K562 (cell line): ENCODE measurements around the gene SLC5A10. TPM values are rescaled to one million over a fixed set of nuclear protein-coding genes. Genes with fewer than 3 reads are reported as not detected.
A peak's percentile ranks its signal among the peaks of the same experiment; 100 is the strongest.

Experiments
- BRF1 ChIP-seq: IDR thresholded peaks from 3 replicates; pipeline ENCODE4 v1.6.1; 2011; ENCODE audit warnings: borderline replicate concordance, mild to moderate bottlenecking; ENCODE audit not compliant: insufficient read length; ENCODE audit errors: extremely low read depth
- CBFA2T3 ChIP-seq: fragments of 450-650 bp; IDR thresholded peaks from 2 replicates; pipeline ENCODE4 v1.6.1; 2017
- DDX20 ChIP-seq: fragments of 450-650 bp; IDR thresholded peaks from 2 replicates; pipeline ENCODE4 v1.6.1; 2016; ENCODE audit warnings: missing genetic modification characterization, low read depth, mild to moderate bottlenecking, missing compliant biosample characterization, moderate library complexity
- ETV1 ChIP-seq: fragments of 450-650 bp; conservative IDR thresholded peaks from 2 replicates; pipeline ENCODE4 v1.6.1; 2016; ENCODE audit warnings: missing genetic modification characterization, control low read depth, low read depth, missing compliant biosample characterization
- HCFC1 ChIP-seq: IDR thresholded peaks from 2 replicates; pipeline ENCODE4 v1.6.1; 2012; ENCODE audit warnings: low read depth, low read length, improper control_type of control experiment
- KHSRP ChIP-seq: fragments of 450-650 bp; IDR thresholded peaks from 2 replicates; pipeline ENCODE4 v1.6.1; 2017
- MXI1 ChIP-seq: IDR thresholded peaks from 2 replicates; pipeline ENCODE4 v1.6.1; 2011; ENCODE audit warnings: low read depth, mild to moderate bottlenecking, improper control_type of control experiment, low read length
- ZNF140 ChIP-seq: fragments of 250-450 bp; sonication (Bioruptor Pico); IDR thresholded peaks from 2 replicates; pipeline ENCODE4 v1.8.0; 2021; ENCODE audit warnings: moderate library complexity, mild to moderate bottlenecking, inconsistent platforms
- ZNF165 ChIP-seq: fragments of 250-450 bp; sonication (Bioruptor Pico); IDR thresholded peaks from 2 replicates; pipeline ENCODE4 v1.4.0; 2020; ENCODE audit warnings: borderline replicate concordance
- polyA plus RNA-seq, 8 experiments: library from polyadenylated mRNA; depleted of rRNA in 4 of 8; stranded (reverse) in 5 of 8; unstranded in 3 of 8; fragments of >200 nt; fragmentation: Nextera tagmentation in 2 of 8; fragmentation: Illumina TruSeq in 1 of 8; extraction: Ambion mirVana in 2 of 8; extraction: Trizol in 1 of 8; gene quantifications; 2 replicates each; pipeline versions ENCODE4 v1.2.1 to v1.2.3, GENCODE V29; 2011 to 2014; ENCODE audit warnings: inconsistent platforms in 1 of 8, missing spikeins in 1 of 8
- total RNA-seq, 7 experiments: library from RNA; depleted of rRNA in 6 of 7; stranded (reverse); fragments of >200 nt in 6 of 7; fragmentation: Illumina TruSeq in 2 of 7; extraction: Trizol in 2 of 7; gene quantifications; 2 replicates each; pipeline versions ENCODE4 v1.2.1 to v1.2.3, GENCODE V29; 2011 to 2021; ENCODE audit warnings: low replicate concordance in 1 of 7
- TF ChIP-seq, protein P1 (sequence below): fragments of 450-650 bp; IDR thresholded peaks from 2 replicates; pipeline ENCODE4 v1.6.1; 2018; ENCODE audit not compliant: partially characterized antibody
- TF ChIP-seq, protein P2 (sequence below): sonication (generic); formaldehyde crosslinking; IDR thresholded peaks from 2 replicates; pipeline ENCODE4 v1.8.0; 2022; ENCODE audit warnings: mild to moderate bottlenecking, missing genetic modification reagents
- TF ChIP-seq, protein P3 (sequence below): fragments of 150-350 bp; IDR thresholded peaks from 2 replicates; pipeline ENCODE4 v1.6.1; 2014; ENCODE audit warnings: low read depth, mild to moderate bottlenecking, low read length, borderline replicate concordance

SLC5A10 gene
- total and polyA plus RNA-seq, 9 of the 15 experiments (the other 6 are each of a cell fraction or from before 2014, with no cell fraction given) = 0.03 to 0.09 (median 0.03) TPM; not detected in 5

DNA sequence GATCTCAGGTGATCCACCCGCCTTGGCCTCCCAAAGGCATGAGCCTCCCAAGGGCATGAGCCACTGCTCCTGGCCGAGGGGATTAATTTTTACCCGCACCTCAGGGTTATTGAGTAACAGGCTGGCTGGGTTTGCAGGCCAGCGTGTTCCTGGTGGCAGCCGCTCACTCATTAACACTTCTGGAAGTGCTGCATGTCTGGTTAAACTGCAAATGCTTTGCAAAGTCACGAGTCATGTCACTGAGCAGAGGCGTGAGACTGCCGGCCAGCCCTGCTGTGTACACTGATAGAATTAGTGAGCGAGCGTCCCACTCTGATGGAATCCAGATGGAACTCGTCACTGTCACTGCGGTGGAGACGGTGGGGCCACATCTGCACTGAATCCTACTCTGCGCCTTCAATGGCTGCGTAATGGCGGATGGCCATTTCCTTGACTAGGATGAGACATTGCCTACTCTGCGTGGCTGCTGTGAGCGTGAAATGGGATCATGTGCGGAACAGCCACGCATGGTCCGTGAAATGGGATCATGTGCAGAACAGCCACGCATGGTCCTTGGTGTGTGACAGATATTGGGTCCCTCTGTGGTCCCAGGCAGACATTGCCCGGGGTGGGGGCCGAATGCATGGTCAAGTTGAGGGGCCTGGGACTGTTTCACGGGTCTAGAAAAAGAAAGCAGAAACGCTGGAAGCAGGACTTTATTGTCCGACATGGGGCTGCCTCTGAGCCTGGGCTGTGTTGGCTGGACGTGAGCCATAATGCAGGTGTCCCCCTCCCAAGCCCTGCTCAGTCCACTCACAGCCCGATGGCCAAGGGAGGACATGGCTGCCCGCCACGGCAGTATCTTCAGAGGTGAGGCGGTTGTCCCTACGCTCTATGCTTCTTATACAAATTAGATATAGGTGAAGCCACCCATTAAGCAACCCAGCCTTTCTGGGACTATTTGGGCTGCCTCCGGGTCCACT is 740 bp upstream of the SLC5A10 start (continued):
- TF ChIP-seq ZNF165 (CRISPR knock-in tag) = no peak
- no peak for TF ChIP-seq ETV1 (tag)
- TF ChIP-seq HCFC1 = no peak
- TF ChIP-seq DDX20 = no peak
- TF ChIP-seq, protein P1, sequence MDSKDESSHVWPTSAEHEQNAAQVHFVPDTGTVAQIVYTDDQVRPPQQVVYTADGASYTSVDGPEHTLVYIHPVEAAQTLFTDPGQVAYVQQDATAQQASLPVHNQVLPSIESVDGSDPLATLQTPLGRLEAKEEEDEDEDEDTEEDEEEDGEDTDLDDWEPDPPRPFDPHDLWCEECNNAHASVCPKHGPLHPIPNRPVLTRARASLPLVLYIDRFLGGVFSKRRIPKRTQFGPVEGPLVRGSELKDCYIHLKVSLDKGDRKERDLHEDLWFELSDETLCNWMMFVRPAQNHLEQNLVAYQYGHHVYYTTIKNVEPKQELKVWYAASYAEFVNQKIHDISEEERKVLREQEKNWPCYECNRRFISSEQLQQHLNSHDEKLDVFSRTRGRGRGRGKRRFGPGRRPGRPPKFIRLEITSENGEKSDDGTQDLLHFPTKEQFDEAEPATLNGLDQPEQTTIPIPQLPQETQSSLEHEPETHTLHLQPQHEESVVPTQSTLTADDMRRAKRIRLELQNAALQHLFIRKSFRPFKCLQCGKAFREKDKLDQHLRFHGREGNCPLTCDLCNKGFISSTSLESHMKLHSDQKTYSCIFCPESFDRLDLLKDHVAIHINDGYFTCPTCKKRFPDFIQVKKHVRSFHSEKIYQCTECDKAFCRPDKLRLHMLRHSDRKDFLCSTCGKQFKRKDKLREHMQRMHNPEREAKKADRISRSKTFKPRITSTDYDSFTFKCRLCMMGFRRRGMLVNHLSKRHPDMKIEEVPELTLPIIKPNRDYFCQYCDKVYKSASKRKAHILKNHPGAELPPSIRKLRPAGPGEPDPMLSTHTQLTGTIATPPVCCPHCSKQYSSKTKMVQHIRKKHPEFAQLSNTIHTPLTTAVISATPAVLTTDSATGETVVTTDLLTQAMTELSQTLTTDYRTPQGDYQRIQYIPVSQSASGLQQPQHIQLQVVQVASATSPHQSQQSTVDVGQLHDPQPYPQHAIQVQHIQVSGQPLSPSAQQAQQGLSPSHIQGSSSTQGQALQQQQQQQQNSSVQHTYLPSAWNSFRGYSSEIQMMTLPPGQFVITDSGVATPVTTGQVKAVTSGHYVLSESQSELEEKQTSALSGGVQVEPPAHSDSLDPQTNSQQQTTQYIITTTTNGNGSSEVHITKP = peak; percentile 72
- TF ChIP-seq, protein P2, sequence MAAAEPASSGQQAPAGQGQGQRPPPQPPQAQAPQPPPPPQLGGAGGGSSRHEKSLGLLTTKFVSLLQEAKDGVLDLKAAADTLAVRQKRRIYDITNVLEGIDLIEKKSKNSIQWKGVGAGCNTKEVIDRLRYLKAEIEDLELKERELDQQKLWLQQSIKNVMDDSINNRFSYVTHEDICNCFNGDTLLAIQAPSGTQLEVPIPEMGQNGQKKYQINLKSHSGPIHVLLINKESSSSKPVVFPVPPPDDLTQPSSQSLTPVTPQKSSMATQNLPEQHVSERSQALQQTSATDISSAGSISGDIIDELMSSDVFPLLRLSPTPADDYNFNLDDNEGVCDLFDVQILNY (CRISPR knock-in tag) = no peak
- no peak for TF ChIP-seq ZNF140
- TF ChIP-seq, protein P3, sequence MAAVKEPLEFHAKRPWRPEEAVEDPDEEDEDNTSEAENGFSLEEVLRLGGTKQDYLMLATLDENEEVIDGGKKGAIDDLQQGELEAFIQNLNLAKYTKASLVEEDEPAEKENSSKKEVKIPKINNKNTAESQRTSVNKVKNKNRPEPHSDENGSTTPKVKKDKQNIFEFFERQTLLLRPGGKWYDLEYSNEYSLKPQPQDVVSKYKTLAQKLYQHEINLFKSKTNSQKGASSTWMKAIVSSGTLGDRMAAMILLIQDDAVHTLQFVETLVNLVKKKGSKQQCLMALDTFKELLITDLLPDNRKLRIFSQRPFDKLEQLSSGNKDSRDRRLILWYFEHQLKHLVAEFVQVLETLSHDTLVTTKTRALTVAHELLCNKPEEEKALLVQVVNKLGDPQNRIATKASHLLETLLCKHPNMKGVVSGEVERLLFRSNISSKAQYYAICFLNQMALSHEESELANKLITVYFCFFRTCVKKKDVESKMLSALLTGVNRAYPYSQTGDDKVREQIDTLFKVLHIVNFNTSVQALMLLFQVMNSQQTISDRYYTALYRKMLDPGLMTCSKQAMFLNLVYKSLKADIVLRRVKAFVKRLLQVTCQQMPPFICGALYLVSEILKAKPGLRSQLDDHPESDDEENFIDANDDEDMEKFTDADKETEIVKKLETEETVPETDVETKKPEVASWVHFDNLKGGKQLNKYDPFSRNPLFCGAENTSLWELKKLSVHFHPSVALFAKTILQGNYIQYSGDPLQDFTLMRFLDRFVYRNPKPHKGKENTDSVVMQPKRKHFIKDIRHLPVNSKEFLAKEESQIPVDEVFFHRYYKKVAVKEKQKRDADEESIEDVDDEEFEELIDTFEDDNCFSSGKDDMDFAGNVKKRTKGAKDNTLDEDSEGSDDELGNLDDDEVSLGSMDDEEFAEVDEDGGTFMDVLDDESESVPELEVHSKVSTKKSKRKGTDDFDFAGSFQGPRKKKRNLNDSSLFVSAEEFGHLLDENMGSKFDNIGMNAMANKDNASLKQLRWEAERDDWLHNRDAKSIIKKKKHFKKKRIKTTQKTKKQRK = no peak
- TF ChIP-seq BRF1 = no peak
- TF ChIP-seq CBFA2T3 = peak; percentile 56
- TF ChIP-seq MXI1 = no peak
- TF ChIP-seq KHSRP = no peak
